Brain microvascular endothelial cell (primary cell): ENCODE data around the gene PCDHGA1.
A peak's percentile ranks its signal among the peaks of the same experiment; 100 is the strongest.

Source experiments
- DNase-seq: peaks from one replicate; pipeline ENCODE4 v3.0.0-alpha.2; 2020
- H3K27ac ChIP-seq: fragments of 250-450 bp; sonication (Bioruptor Pico); 2 replicates; pipeline ENCODE4 v1.5.1; 2020; ENCODE audit warnings: mild to moderate bottlenecking, moderate library complexity
- H3K27me3 ChIP-seq: fragments of 250-450 bp; sonication (Bioruptor Pico); replicated peaks from 2 replicates; pipeline ENCODE4 v1.5.1; 2020; ENCODE audit warnings: mild to moderate bottlenecking
- H3K36me3 ChIP-seq: fragments of 250-450 bp; sonication (Bioruptor Pico); replicated peaks from 2 replicates; pipeline ENCODE4 v1.5.1; 2020; ENCODE audit warnings: mild to moderate bottlenecking
- H3K4me3 ChIP-seq: 2 replicates; pipeline ENCODE4 v1.5.1; 2011; ENCODE audit warnings: low read depth, mild to moderate bottlenecking, control low read depth, low read length, moderate library complexity
- CTCF ChIP-seq: IDR thresholded peaks from 2 replicates; pipeline ENCODE4 v1.5.1; 2011; ENCODE audit warnings: low read depth, mild to moderate bottlenecking, moderate library complexity, low read length, control low read depth, inconsistent platforms; ENCODE audit errors: missing control alignments
- in situ Hi-C: cut with HindIII; loops from 2 replicates; pipeline ENCODE4 v1.10.0; 2017; ENCODE audit warnings: low sequenced_read_pairs, low pct_ligation_motif_present

The PCDHGA1 gene

GRCh38 chr5:141355641-141356040, 25.3 kb downstream of the PCDHGA1 start:
- no peak for DNase-seq
- Histone ChIP-seq H3K36me3 (no peaks in the 10 kb centered on the region), H3K4me3 (no peak overlapping the region), H3K27ac (no peak overlapping the region), H3K27me3 (no peaks in the 10 kb centered on the region)
- TF ChIP-seq CTCF, result no peak
- in situ Hi-C loops, result no loop called here

- H3K27me3 ChIP-seq, result no peaks in the 10 kb centered on the region
- in situ Hi-C loops, result no loop called here
- no peak overlapping the region for H3K27ac ChIP-seq
- no peak for DNase-seq
- TF ChIP-seq CTCF, result no peak
- H3K36me3 ChIP-seq, result no peaks in the 10 kb centered on the region
- no peak overlapping the region for H3K4me3 ChIP-seq
Observed at GRCh38 chr5:141356133-141356532, 25.8 kb downstream of the PCDHGA1 start.

GRCh38 chr5:141356950-141357349, 26.6 kb downstream of the PCDHGA1 start:
- Histone ChIP-seq H3K36me3 (no peaks in the 10 kb centered on the region), H3K27me3 (no peaks in the 10 kb centered on the region), H3K4me3 (no peak overlapping the region), H3K27ac (no peak overlapping the region)
- in situ Hi-C loops, result no loop called here
- DNase-seq, result no peak
- TF ChIP-seq CTCF, result no peak

- H3K27me3 ChIP-seq, result peaks cover 5% of the 10 kb centered on the region
- no peak within 1 kb of the TSS for H3K27ac ChIP-seq
- TF ChIP-seq CTCF, result peak; percentile 48
- H3K4me3 ChIP-seq, result peak within 1 kb of the TSS; percentile 40
- no peaks in the 10 kb centered on the region for H3K36me3 ChIP-seq
- DNase-seq, result no peak
- in situ Hi-C loops, result no loop called here
Observed at GRCh38 chr5:141359790-141360426, 29.6 kb downstream of the PCDHGA1 start, which contains the start of gene PCDHGB2. Gene PCDHGB2 (plus strand): TSS chr5:141359994. CDS start chr5:141360136, 142 bp downstream.

- in situ Hi-C loops, result no loop called here
- H3K36me3 ChIP-seq, result no peaks in the 10 kb centered on the region
- H3K27me3 ChIP-seq, result peaks cover 5% of the 10 kb centered on the region
- no peak for TF ChIP-seq CTCF
- no peak for DNase-seq
- H3K4me3 ChIP-seq, result no peak overlapping the region
- H3K27ac ChIP-seq, result no peak overlapping the region
Observed at GRCh38 chr5:141360685-141361084, 30.4 kb downstream of the PCDHGA1 start.

GRCh38 chr5:141362719-141363118, 32.4 kb downstream of the PCDHGA1 start:
- H3K4me3 ChIP-seq, result no peak overlapping the region
- TF ChIP-seq CTCF, result no peak
- H3K27ac ChIP-seq, result no peak overlapping the region
- in situ Hi-C loops, result no loop called here
- no peaks in the 10 kb centered on the region for H3K36me3 ChIP-seq
- DNase-seq, result no peak
- peaks cover 8% of the 10 kb centered on the region for H3K27me3 ChIP-seq
